NCI-H82 (cell line): ENCODE data around the gene SCGB3A1.

Experiments used
- DNase-seq: peaks from one replicate; lab custom pipeline; 2025; lab: John Stamatoyannopoulos, UW

The SCGB3A1 gene

DNA sequence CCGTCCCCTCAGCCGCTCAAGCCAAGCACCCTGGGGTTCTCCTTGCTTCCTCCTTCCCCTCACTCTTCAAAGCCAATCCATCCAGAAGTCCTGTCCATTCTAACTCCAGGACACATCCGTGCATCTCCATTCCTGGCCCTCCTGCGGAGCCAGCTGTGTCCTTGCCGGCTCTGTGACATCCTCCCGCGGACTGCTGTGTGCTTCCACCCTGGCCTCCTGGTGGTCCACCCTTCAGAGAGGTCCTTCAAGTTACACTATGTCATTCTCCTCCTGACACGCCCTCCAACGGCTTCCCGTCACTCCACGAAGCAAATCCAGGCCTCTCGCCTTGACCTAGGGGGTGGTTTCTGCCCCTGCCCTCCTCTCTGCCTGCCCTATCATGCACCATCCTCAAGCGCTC is 13.0 kb upstream of the SCGB3A1 start:
- no peak for DNase-seq

GRCh38 chr5:180603076-180603594 is 11.8 kb upstream of the SCGB3A1 start:
- no peak for DNase-seq

- no peak for DNase-seq
Measured at GRCh38 chr5:180602481-180603075, 11.3 kb upstream of the SCGB3A1 start.

DNA sequence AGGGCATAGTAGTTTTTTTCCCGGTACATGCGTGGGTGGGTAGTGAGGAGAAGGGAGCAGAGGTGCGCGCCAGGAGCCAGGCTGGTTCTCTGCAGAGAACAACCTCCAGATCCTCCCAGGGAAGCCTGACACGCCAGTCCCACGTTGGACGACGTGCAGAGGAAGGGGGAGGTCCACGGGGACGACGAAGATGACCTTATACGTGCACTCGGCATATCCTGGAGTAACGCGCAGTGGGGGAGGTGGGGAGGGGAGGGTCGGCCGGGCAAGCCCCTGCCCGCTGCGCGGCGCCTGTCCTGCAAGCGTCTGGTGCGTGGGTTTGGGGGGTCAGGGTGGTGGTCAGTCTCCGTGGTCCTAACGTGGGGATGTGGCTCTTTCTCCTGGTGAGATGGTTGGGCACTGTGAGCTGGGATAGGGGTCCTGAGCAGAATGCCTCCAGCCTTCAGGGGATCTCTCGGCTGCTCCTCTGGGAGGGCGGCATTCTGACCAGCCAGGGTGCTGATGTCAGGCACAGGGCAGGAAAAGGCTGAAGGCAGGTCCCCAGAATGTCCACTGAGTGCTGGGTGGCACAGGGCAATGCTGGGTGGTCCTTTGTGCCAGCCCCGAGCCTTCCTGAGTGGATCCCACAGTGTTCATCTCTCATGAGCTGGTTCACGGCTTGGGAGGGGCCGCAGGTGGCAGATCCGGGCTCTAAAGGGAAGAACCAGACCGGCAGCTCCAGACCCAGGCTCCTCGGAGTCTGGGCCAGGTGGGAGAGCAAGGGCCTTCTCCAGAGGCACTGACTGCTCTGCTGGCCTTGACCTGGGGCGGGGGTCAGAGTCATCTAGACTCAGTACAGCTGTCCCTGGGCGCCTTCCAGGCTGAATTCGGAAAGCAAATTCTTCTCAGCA is 10.5 kb upstream of the SCGB3A1 start:
- no peak for DNase-seq

- no peak for DNase-seq
Measured at GRCh38 chr5:180600554-180601041, 9.3 kb upstream of the SCGB3A1 start.

DNA sequence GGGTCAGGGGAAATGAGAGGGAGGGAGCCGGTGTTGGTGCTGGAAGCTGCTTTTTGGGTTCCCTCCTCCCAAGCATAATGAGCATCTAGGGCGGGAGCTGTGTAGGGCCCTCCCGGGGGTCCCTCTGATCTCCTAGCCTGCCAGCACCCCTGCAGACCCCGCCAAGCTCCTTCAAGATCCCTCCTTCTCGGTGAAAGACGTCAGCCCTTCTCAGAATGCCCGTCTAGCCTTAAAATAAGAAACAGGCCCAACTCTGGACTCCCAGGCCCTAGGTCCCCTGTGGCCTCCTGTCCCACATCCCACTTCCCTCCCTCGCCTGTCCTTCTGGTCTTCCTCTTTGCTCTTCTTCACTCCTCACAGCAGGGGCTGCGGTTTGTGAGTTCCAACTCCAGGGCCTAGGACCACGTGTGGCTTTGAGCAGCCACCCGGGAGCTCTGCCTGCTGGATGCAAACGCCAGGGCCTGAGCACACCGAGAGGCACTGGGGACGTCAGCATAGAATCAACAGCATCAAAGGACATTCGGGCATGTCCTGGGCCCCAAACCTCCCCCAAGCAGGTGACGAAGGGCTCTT is 8.8 kb upstream of the SCGB3A1 start:
- no peak for DNase-seq

- no peak for DNase-seq
Measured at GRCh38 chr5:180599590-180599914, 8.3 kb upstream of the SCGB3A1 start.

DNA sequence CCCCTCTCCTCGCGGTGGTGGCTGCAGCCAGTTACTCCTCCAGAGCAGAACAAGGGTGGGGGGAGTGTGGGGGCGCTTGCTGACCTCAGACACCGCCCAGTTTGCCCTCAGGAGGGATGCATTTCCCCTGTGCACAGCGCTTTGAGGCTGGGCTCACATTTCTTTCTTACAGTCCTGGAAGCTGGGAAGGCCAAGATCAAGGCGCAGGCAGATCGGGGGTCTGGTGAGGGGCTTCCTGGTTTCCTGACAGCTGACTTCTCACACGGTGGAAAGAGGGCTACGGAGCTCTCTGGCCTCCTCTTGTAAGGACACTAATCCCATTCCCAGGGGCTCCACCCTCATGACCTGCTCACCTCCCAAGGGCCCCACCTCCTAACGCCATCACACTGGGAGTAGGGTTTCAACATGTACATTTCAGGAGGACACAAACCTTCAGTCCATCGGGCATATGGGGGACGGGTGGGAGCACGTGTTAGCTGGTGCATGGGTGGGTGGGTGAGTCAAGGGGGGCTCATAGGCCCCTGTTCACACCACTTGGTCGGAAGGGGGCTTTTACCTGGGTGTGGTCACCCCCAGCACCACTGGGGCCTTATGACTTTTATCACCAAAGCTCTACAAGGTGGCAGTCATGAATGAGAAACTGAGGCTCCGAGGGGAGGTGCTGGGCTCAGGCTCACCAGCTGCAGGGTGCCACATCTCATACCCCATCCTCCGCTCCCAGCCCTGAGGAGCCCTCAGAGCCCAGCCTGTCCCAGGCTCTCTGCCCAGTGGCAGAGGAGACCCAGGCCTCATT is 7.7 kb upstream of the SCGB3A1 start:
- no peak for DNase-seq

- no peak for DNase-seq
Measured at GRCh38 chr5:180598316-180598701, 7.0 kb upstream of the SCGB3A1 start.

DNA sequence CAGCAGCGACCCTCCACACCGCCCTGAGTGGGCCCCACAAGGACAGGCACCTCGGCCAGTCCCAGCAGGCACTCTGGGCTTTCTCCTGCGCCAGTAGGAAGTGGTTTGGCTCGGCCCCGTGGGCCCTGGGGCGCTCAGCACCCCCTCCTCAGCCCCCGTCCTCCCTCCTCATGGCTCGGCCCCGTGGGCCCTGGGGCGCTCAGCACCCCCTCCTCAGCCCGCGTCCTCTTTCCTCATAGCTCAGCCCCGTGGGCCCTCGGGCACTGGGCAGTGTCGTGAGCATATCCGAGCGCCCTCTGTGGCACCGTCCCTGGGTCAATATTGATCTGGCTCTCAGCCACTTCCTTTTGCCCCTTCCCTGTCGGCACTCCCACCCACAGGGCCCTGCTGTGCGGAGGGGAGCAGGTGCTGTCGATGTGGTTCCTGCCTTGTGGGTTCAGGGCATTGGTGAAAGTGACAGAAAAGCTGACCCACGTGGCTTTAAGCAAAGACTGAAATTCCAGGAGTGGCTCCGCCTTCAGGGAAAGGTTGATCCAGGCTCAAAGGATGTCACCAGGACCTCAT is 5.5 kb upstream of the SCGB3A1 start:
- DNase-seq, result no peak

DNA sequence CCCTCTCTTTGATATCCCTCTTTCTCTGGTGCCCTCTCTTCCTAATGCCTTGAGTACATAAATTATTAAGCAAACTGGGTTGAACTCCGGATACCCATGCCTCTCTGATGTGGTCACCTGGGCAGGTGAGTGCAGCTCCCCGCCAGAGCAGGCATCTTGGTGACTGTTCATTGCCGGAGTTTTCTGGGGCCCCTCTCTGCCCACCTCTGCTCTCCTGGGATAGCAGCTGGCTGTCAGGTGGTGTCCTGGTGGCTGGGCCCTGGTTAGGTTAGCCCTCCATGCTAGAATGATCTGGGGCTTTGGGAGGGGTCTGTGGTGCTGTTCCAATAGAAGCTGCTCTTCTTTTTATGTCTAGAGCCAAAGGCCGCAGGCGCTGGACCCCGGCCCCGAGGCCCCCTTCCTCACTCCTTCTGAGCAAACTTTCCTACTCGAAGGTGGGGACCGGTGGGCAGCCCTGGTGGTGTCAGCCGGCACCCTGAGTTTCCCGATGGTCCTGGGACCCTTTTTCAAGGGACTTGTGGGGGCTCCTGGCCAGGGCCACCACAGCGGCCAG is 4.9 kb upstream of the SCGB3A1 start:
- DNase-seq, result no peak

DNA sequence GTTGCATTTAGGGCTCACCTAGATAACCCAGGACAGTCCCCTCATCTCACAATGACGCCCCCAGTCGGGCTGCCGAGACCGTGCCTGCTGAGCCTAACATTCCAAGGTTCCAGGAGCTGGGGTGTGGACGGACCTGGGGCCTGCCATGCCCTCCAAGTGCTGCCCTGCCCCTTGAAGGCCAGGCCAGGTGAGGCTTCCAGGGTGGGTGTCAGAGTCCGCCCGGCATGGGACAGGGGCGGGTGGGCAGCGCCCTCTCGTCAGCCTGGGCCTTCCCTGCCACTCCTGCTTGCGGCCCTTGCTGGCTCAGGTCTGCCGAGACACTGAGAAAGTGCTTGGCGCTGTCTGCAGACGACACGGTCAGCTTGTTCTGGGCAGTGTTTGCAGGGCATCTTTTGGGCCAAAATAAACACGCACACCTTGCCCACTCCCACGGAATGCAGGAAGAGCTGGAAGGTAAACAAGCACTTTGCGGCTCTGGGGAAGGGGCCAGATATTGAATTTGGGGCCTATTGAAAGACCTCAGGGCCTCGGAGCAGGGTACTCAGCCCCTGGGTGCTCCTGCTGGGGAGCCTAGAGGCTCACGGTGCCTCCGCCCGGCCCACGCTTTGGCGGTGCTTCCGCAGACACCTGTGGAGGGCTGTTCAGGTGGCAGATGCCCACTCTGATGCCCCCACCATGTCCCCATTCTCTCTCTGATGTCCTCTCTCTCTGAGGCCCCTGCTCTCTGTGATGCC is 4.2 kb upstream of the SCGB3A1 start:
- no peak for DNase-seq

- DNase-seq, result no peak
Measured at GRCh38 chr5:180595046-180595379, 3.7 kb upstream of the SCGB3A1 start.

- no peak for DNase-seq
Measured at GRCh38 chr5:180594311-180595045, 3.2 kb upstream of the SCGB3A1 start.

GRCh38 chr5:180593446-180594206 is 2.3 kb upstream of the SCGB3A1 start:
- no peak for DNase-seq

- DNase-seq, result no peak
Measured at GRCh38 chr5:180592176-180592575, 877 bp upstream of the SCGB3A1 start.

DNA sequence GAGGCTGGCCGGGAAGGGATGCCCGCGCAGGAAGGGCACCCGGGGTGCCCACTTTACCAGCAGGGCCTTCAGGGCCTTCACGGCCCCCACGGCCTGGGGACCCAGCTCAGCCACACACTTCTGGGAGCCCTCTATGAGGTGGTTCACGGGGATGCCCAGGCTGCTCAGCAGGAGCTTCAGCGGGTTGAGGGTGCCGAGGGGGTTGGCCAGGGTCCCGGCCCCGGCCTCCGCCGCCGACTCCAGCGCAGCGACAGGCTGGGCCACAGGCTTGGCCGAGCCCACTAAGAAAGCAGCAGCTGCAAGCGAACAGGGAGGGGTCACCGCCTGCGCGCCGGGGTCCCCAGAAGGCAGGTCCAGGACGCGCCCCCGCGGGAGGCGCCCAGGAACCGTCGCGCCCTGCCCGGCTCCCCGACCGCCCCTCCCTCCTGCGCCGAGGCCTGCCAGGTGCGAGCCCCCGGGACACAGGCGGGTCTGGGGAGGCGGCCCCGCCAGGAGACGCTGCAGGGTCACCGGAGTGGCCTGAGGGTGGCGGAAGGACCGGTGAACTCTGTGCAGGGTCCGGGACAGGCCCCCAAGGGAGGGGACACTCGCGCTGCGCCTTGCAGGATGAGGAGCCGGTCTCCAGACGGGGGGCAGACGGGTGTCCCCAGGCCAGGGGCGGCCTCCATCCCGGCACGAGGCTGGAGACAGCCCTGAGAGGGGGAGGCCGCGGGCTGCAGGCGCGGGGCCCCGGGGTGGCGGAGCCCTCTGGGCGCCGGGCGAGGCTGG is 572 bp downstream of the SCGB3A1 start:
- no peak for DNase-seq

DNA sequence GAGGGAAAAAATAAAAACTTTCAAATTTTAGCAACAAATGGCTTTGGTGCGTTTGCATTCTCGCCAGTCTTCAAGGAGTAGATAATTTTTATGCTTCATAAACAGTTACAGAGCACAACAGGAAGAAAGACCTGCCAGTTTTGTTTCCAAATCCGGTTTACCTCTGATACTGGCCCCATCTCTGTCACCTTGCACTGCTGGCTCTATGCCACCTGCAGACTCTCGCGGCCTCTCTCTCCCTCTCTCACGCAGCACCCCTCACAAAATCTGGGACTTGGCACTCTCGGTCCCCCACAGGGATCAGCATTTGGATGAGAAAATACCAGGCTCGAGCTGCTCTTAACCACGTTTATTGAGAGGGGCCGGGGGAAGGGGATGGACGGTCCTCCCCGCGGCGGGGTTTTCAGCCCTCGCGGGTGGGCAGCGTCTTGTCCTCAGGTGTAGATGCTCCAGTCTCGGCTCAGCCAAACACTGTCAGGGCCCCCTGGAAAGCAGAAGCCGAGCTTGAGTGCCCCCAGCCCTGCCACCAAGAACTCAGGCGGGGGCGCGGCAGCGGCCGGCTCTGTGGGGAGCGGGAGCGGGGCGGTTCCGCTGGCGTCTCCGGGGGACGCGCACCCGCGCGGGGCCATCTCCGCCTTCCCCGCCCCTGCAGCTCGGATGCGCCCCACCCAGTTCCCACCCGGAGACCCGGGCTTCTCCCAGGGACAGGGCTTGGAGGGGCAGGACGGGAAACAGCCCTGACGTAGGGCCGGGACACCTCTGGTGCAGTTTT is 1.3 kb downstream of the SCGB3A1 start:
- DNase-seq, result no peak
